ENCODE results near the gene FAU. TPM values are rescaled to one million over a fixed set of nuclear protein-coding genes. Genes with fewer than 3 reads are reported as not detected.
"Not testable (repeated sequence)": the region's sequence is repeated elsewhere in the genome, so short reads cannot be mapped to it uniquely, and the experiment has no call there.

The FAU gene
- total RNA-seq, 3 donors from 2014 or later (not counting 1 experiment from before 2014, with no cell fraction given): 724 to 977 (median 968) TPM

- Histone ChIP-seq H3K27ac (ENCODE audit: low read length) (no peak overlapping the region), H3K36me3 (ENCODE audit: control insufficient read depth, insufficient read depth, low read length) (no peaks in the 10 kb centered on the region), H3K9me3 (ENCODE audit: control insufficient read depth, insufficient read depth, low read length) (no peaks in the 10 kb centered on the region), H3K4me3 (ENCODE audit: low read length) (no peak overlapping the region), H3K4me1 (ENCODE audit: control insufficient read depth, insufficient read depth, low read length) (no peaks in the 10 kb centered on the region), H3K27me3 (ENCODE audit: control insufficient read depth, insufficient read depth, low read length) (no peaks in the 10 kb centered on the region)
- DNase-seq: peak in 1 of 2 donors; percentile 20
- Mint-ChIP-seq H3K36me3 (no peaks in the 10 kb centered on the region), H3K4me3 (no peak overlapping the region), H3K27me3 (ENCODE audit: low read depth in 2 of 2) (peaks cover 2 to 7% of the 10 kb centered on the region in 2 donors), H3K4me1 (no peaks in the 10 kb centered on the region), H3K27ac (no peak overlapping the region), H3K9me3 (no peaks in the 10 kb centered on the region)
- intact Hi-C loops (cut with micrococcal nuclease): no loop called here
- WGBS (ENCODE audit: insufficient coverage): 32% methylated on average over 10 of the region's 12 CpGs
- TF ChIP-seq CTCF (IDR thresholded peaks at IDR 0.05): no peak
- ATAC-seq: peak in 2 of 3 donors; percentile 47 to 53
Observed at GRCh38 chr11:65150509-65151299, 28.8 kb upstream of the FAU start.

GRCh38 chr11:65150131-65150508 is 28.2 kb upstream of the FAU start:
- H3K9me3 Mint-ChIP-seq; H3K4me3 ChIP-seq (ENCODE audit: low read length); H3K4me1 Mint-ChIP-seq; H3K27me3 Mint-ChIP-seq (ENCODE audit: low read depth in 2 of 2); intact Hi-C loops (cut with micrococcal nuclease); H3K36me3 ChIP-seq (ENCODE audit: control insufficient read depth, insufficient read depth, low read length); ATAC-seq; H3K4me1 ChIP-seq (ENCODE audit: control insufficient read depth, insufficient read depth, low read length); H3K27me3 ChIP-seq (ENCODE audit: control insufficient read depth, insufficient read depth, low read length); H3K4me3 Mint-ChIP-seq; H3K27ac ChIP-seq (ENCODE audit: low read length); H3K36me3 Mint-ChIP-seq; DNase-seq; H3K9me3 ChIP-seq (ENCODE audit: control insufficient read depth, insufficient read depth, low read length); H3K27ac Mint-ChIP-seq: not testable (repeated sequence)
- WGBS (ENCODE audit: insufficient coverage): 84% methylated on average over 10 of the region's 10 CpGs

GRCh38 chr11:65148657-65149056 is 26.7 kb upstream of the FAU start:
- Mint-ChIP-seq H3K36me3 (no peaks in the 10 kb centered on the region), H3K27me3 (ENCODE audit: low read depth in 2 of 2) (peaks cover 2 to 14% of the 10 kb centered on the region in 2 donors), H3K4me3 (no peak overlapping the region), H3K27ac (no peak overlapping the region), H3K9me3 (no peaks in the 10 kb centered on the region), H3K4me1 (no peaks in the 10 kb centered on the region)
- Histone ChIP-seq H3K27me3 (ENCODE audit: control insufficient read depth, insufficient read depth, low read length) (no peaks in the 10 kb centered on the region), H3K4me1 (ENCODE audit: control insufficient read depth, insufficient read depth, low read length) (no peaks in the 10 kb centered on the region), H3K4me3 (ENCODE audit: low read length) (no peak overlapping the region), H3K9me3 (ENCODE audit: control insufficient read depth, insufficient read depth, low read length) (no peaks in the 10 kb centered on the region), H3K36me3 (ENCODE audit: control insufficient read depth, insufficient read depth, low read length) (no peaks in the 10 kb centered on the region), H3K27ac (ENCODE audit: low read length) (no peak overlapping the region)
- ATAC-seq (no peak), DNase-seq (no peak)
- TF ChIP-seq CTCF (IDR thresholded peaks at IDR 0.05): no peak
- 86% methylated on average over 5 of the region's 5 CpGs for WGBS (ENCODE audit: insufficient coverage)
- intact Hi-C loops (cut with micrococcal nuclease): no loop called here

- Histone ChIP-seq H3K27ac (ENCODE audit: low read length) (no peak overlapping the region), H3K4me3 (ENCODE audit: low read length) (no peak overlapping the region), H3K36me3 (ENCODE audit: control insufficient read depth, insufficient read depth, low read length) (no peaks in the 10 kb centered on the region), H3K9me3 (ENCODE audit: control insufficient read depth, insufficient read depth, low read length) (no peaks in the 10 kb centered on the region), H3K4me1 (ENCODE audit: control insufficient read depth, insufficient read depth, low read length) (no peaks in the 10 kb centered on the region), H3K27me3 (ENCODE audit: control insufficient read depth, insufficient read depth, low read length) (no peaks in the 10 kb centered on the region)
- Mint-ChIP-seq H3K36me3 (no peaks in the 10 kb centered on the region), H3K27me3 (ENCODE audit: low read depth in 2 of 2) (peaks cover 6 to 14% of the 10 kb centered on the region in 2 donors), H3K9me3 (no peaks in the 10 kb centered on the region), H3K4me3 (no peak overlapping the region), H3K27ac (no peak overlapping the region), H3K4me1 (no peaks in the 10 kb centered on the region)
- no peak for TF ChIP-seq CTCF (IDR thresholded peaks at IDR 0.05)
- DNase-seq: no peak
- ATAC-seq: no peak
- intact Hi-C loops (cut with micrococcal nuclease): no loop called here
- WGBS (ENCODE audit: insufficient coverage): no CpG with 5 or more reads among the region's 2 CpGs
Observed at GRCh38 chr11:65147352-65148075, 25.6 kb upstream of the FAU start.
